Measurements from ENCODE around the gene SLC25A26.

The SLC25A26 gene

GRCh38 chr3:66227915-66228314 is 7.1 kb downstream of the SLC25A26 start:
- DNase-seq, result no peak

- peak; percentile 1 for DNase-seq
Measured at GRCh38 chr3:66228707-66229106, 7.9 kb downstream of the SLC25A26 start.

- peak; percentile 67 for DNase-seq
Measured at GRCh38 chr3:66229931-66230330, 9.1 kb downstream of the SLC25A26 start.

GRCh38 chr3:66233033-66233432 is 12.2 kb downstream of the SLC25A26 start:
- no peak for DNase-seq

- DNase-seq, result peak; percentile 1
Measured at GRCh38 chr3:66236281-66236680, 15.5 kb downstream of the SLC25A26 start.

- DNase-seq, result no peak
Measured at GRCh38 chr3:66237552-66237951, 16.8 kb downstream of the SLC25A26 start.

- no peak for DNase-seq
Measured at GRCh38 chr3:66239513-66240123, 18.8 kb downstream of the SLC25A26 start.

GRCh38 chr3:66241466-66241865 is 20.7 kb downstream of the SLC25A26 start:
- DNase-seq, result no peak

GRCh38 chr3:66242788-66243464 is 22.1 kb downstream of the SLC25A26 start:
- no peak for DNase-seq

GRCh38 chr3:66248641-66249040 is 27.8 kb downstream of the SLC25A26 start:
- DNase-seq, result no peak

GRCh38 chr3:66253790-66254620 is 33.2 kb downstream of the SLC25A26 start:
- DNase-seq, result peak; percentile 29

GRCh38 chr3:66255865-66256264 is 35.1 kb downstream of the SLC25A26 start:
- DNase-seq, result no peak

GRCh38 chr3:66256806-66257205 is 36.0 kb downstream of the SLC25A26 start:
- peak; percentile 10 for DNase-seq

- DNase-seq, result no peak
Measured at GRCh38 chr3:66259566-66260255, 38.9 kb downstream of the SLC25A26 start.

GRCh38 chr3:66260431-66260830 is 39.6 kb downstream of the SLC25A26 start:
- no peak for DNase-seq

GRCh38 chr3:66261355-66261754 is 40.6 kb downstream of the SLC25A26 start:
- no peak for DNase-seq

- no peak for DNase-seq
Measured at GRCh38 chr3:66265649-66266048, 44.8 kb downstream of the SLC25A26 start.

- DNase-seq, result no peak
Measured at GRCh38 chr3:66266551-66266950, 45.8 kb downstream of the SLC25A26 start.

- no peak for DNase-seq
Measured at GRCh38 chr3:66267031-66267430, 46.2 kb downstream of the SLC25A26 start.

GRCh38 chr3:66267906-66268305 is 47.1 kb downstream of the SLC25A26 start:
- no peak for DNase-seq

- DNase-seq, result no peak
Measured at GRCh38 chr3:66268864-66269263, 48.1 kb downstream of the SLC25A26 start.

- no peak for DNase-seq
Measured at GRCh38 chr3:66269411-66269810, 48.6 kb downstream of the SLC25A26 start.

- DNase-seq, result no peak
Measured at GRCh38 chr3:66270288-66270687, 49.5 kb downstream of the SLC25A26 start.

Measured in OCI-M1 (cell line).